Endothelial cell of hepatic sinusoid (primary cell): ENCODE measurements around the gene SLC5A5.

ENCODE experiments used
- in situ Hi-C: cut with HindIII; loops from 2 replicates; pipeline ENCODE4 v1.10.0; 2017; ENCODE audit warnings: low sequenced_read_pairs

The SLC5A5 gene

GRCh38 chr19:17843908-17844490 is 27.7 kb upstream of the SLC5A5 start:
- in situ Hi-C loops: no loop called here

DNA sequence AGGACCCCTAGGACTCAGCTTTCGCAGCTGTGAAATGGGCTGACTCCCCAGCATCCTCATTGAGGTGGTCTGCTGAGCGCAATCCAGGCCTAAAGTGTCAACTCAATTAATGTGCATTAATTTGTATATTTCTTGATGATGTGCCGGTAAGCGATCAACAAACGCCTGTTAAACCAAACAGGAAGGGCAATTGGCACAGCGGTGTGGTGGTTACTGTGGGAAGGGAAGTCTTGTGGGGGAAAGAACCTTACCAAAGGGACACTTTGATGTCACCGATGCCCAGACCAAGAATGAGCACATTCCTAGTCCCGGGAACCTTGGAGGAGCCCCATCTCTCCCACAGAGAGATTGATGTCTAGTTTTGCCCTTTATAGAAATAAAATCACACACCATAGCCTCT is 25.6 kb upstream of the SLC5A5 start:
- in situ Hi-C loops: no loop called here

GRCh38 chr19:17847538-17848366 is 24.0 kb upstream of the SLC5A5 start, which contains the start of gene JAK3:
Gene JAK3 (minus strand): TSS chr19:17847982. CDS start chr19:17844417, 3,565 bp downstream.
- in situ Hi-C loops: no loop called here

DNA sequence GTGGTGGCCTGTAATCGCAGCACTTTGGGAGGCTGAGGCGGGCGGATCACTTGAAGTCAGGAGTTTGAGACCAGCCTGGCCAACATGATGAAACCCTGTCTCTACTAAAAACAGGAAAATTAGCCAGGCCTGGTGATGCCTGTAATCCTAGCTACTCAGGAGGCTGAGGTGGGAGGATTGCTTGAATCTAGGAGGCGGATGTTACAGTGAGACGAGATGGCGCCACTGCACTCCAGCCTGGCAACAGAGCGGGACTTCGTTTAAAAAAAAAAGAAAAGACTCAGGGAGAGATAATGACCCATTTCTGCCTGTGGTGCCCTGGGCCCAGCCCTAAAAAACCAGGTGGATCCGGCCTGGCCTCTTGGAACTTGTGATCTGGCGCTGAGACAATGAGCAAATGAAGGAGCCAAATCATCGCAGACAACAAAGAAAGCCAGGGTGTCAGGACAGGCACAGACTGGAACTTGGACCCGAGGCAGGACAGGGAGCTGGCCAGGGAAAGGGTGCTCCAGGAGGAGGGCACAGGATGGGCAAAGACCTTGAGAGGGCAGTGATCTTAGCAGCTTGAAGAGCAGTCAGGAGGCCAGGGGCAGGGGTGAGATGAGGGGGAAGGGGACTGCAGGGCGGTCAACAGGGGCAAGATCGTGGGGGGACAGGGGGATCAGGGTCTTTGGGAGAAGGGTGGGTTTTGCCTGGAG is 23.0 kb upstream of the SLC5A5 start:
- in situ Hi-C loops: no loop called here

DNA sequence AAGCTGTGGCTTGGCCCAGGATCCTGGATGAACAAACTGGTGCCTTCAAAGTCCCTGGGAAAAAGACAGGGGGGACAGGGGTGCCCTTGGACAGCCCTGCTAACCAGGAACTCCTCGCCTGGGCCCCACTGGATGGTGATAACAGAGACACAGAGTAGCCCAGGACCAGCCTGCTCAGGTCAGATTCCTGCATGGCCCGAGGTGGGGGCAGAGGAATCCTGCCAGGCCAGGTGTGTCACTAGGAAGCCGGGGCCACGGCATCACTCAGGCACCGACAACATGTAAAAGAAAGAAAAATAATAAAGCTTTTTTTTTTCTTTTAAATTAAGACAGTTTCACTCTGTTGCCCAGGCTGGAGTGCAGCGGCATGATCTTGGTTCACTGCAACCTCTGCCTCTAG is 17.7 kb upstream of the SLC5A5 start:
- in situ Hi-C loops: loop anchor here (5.0 to 25.0 kb wide), 3 partner anchors 77 to 142 kb away; partner anchors contain the start of gene MAP1S

DNA sequence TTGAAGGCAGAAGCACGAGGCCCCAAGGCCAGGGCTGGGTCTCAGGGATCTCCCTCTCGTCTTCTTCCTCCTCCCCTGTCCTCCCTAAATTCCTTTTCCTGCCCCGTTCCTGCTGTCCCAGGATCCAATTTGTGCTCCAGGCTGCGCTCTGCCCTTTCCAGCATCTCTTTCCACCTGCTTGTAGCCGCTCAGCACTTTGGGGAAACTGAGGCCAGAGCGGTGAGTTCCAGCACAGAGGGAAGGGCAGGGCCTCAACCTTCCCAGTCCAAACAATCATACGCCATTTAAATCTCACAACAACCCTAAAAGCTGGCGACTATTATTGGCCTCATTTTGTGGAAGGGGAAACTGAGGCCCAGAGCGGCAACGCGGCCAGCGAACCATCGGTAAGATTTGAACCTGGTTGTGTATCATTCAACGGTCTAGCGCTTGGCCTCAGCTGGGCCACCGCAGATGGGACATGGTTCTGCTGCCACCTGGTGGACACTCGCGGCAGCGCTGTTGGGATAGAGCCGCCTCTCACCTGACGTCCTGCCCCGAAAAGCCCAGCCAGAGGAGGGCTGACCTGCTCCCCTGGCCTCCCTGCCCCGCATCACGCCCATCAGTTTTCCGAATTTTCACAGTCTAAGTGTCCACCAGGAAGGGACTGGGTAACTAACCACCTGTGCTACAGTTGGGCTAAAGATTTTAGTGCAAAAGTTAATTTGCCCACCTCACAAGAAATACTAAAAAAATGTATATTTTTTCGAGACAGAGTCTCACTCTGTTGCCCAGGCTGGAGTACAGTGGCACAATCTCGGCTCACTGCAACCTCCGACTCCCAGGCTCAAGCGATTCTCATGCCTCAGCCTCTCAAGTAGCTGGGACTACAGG is 16.2 kb upstream of the SLC5A5 start:
- in situ Hi-C loops: loop anchor here (25.0 kb wide), 1 partner anchor 143 kb away; the partner anchor contains the start of gene MAP1S

- in situ Hi-C loops: loop anchor here (25.0 kb wide), 1 partner anchor 147 kb away; the partner anchor contains the start of gene MAP1S
Measured at GRCh38 chr19:17859533-17860330, 12.0 kb upstream of the SLC5A5 start, which contains the start of gene RPL18A. Gene RPL18A (plus strand): TSS chr19:17859910. CDS start chr19:17859957, 47 bp downstream.

DNA sequence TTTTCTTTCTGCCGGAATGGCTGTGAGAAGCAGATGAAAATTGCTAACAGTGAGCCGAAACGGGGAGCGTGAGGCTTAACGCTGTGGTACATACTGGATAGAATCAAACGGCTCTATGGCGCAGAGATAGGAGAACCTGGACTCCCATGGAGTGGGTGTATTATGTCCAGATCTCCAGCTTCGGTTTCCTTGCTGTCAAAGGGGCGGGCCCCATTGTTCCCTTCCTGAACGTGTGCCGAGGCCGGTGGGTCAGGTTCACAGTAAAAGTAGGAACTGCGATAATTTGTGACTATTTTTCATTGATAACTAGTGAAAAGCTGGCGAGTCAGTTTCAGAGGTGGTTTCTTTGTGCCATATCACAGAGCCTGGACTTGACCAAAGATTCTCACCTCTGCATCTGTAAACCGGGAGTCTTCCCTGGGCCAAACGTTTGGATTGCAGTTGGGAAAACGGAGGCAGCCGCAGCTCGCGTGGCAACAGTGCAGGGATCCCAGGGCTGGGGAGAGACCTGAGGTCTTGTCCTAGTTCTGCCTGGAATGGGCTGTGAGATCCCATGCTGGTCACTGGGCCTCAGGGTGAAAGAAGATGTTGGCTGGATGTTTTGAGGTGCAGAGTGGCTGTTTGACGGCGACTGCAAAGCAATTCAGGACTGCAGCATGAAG is 11.3 kb upstream of the SLC5A5 start:
- in situ Hi-C loops: loop anchor here (25.0 kb wide), 1 partner anchor 148 kb away; the partner anchor contains the start of gene MAP1S

DNA sequence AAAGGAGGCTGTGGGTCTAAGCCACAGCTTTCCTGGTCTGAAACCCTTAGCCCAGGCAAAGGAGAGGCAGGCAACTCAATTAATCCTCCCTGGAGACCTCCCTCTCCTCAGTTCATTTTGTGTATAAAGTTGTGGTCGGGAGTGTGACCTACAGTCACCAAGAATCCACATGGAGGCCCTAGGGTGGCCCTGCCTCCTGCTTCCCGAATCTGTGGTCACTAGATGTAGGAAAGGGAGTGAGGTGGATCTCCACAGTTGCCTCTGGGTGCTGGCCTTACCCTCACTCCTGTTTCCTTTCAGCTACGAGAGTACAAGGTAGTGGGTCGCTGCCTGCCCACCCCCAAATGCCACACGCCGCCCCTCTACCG is 10.8 kb upstream of the SLC5A5 start:
- in situ Hi-C loops: loop anchor here (25.0 kb wide), 1 partner anchor 149 kb away; the partner anchor contains the start of gene MAP1S

DNA sequence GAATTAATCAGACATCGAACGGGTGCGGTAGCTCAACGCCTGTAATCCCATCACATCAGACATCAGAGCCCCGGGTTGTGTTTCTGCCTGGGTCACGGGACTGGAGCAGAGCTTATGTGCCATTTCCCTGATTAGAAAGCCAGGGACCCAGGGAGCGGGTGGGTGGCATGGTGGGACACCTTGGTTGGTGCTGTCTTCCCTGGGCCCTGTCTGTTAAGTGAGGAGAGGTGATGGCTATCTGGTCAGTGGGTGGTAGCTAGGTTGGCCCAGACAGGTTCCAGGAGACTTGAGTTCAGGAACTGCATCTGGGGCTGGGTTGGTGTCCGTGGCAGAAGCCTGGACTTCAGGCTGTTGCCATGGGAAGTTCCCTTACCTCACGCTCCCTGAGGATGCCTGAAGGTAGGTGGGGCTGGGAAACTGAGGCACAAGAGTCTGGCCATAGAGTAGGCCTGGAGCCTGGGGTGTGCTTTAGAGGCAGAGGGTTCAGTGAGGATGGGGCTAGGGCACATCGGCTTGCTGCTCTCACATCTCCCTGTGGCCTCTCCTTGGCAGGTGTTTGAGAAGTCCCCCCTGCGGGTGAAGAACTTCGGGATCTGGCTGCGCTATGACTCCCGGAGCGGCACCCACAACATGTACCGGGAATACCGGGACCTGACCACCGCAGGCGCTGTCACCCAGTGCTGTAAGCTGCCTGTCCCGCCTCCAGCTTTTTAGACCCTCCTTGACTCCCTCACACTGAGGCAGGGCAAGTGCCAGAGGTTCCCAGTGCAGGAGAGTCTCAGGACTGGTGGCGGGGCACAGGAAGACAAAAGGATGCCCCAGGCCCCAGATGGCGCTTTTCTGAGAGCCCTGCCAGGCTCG is 10.0 kb upstream of the SLC5A5 start:
- in situ Hi-C loops: loop anchor here (25.0 kb wide), 1 partner anchor 149 kb away; the partner anchor contains the start of gene MAP1S

GRCh38 chr19:17862711-17863519 is 8.8 kb upstream of the SLC5A5 start:
- in situ Hi-C loops: loop anchor here (25.0 kb wide), 1 partner anchor 151 kb away; the partner anchor contains the start of gene MAP1S

GRCh38 chr19:17863520-17864182 is 8.1 kb upstream of the SLC5A5 start:
- in situ Hi-C loops: loop anchor here (25.0 kb wide), 1 partner anchor 151 kb away; the partner anchor contains the start of gene MAP1S

DNA sequence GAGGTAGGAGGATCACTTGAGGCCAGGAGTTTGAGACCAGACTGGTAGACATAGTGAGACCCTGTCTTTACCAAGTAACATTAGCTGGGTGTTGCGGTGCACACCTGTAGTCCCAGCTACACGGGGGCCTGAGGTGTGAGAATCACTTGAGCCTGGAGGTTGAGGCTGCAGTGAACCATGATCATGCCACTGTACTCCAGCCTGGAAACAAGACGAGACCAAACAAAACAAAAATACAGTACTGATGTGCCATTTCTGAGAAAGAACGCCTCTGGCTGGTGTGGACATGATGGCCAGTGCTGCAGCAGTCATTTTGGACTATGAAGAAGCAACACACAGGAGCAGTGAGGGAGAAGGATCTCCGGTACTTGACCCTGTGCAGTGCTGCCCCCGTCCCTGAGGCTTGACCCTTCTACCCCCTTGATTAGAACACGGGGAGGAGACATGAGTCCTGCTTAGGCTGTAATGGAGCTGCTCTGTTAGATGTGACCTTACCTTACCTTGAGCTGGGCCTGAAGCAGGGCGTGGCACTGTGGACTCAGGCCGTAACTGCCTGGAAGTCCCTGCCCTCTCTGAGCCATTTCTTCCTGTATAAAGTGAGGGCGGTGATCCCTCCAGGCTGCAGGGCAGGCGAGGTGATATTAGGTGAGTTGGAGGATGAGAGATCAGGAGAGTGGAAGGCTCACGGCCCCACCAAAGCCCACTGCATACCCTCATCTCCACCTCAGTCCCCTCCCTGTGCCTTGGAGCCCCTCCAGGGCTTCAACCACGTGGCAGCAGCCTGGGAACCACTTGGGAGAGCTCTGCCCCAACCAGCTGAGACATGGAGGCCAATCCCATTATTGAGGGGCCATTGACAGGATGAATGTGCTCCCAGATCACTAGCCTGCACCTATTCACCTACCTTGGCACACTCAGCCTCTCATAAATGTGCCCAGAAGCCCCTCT is 6.1 kb upstream of the SLC5A5 start:
- in situ Hi-C loops: loop anchor here (25.0 kb wide), 1 partner anchor 153 kb away; the partner anchor contains the start of gene MAP1S

- in situ Hi-C loops: loop anchor here (25.0 kb wide), 1 partner anchor 154 kb away; the partner anchor contains the start of gene MAP1S
Measured at GRCh38 chr19:17866312-17866963, 5.3 kb upstream of the SLC5A5 start.
